GM12874 (cell line): ENCODE data around the gene ATE1.

Source experiments
- TF ChIP-seq, protein P1 (sequence below): IDR thresholded peaks from 2 replicates; pipeline ENCODE4 v1.5.1; 2011; ENCODE audit warnings: low read depth, mild to moderate bottlenecking, control low read depth, low read length, moderate library complexity; ENCODE audit not compliant: insufficient read depth

ATE1 gene

DNA sequence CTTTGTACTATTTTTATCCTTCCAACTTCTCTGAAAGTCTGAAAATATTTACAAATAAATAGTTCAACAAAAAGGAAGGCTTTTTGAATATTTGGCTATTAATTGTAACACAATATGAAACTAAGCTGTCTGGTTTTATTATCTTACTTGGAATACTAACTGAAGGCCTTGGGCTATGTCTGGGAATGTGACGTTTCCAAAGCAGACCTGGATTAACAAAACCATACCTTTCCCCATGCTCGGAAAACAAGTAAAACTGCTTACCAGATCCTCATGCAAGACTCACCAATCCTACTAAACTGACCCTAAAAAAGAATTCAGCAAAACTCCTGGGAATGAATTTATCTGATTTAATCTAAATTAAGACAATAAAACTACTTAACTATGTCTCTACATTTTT, 116.4 kb downstream of the ATE1 start:
- TF ChIP-seq, protein P1, sequence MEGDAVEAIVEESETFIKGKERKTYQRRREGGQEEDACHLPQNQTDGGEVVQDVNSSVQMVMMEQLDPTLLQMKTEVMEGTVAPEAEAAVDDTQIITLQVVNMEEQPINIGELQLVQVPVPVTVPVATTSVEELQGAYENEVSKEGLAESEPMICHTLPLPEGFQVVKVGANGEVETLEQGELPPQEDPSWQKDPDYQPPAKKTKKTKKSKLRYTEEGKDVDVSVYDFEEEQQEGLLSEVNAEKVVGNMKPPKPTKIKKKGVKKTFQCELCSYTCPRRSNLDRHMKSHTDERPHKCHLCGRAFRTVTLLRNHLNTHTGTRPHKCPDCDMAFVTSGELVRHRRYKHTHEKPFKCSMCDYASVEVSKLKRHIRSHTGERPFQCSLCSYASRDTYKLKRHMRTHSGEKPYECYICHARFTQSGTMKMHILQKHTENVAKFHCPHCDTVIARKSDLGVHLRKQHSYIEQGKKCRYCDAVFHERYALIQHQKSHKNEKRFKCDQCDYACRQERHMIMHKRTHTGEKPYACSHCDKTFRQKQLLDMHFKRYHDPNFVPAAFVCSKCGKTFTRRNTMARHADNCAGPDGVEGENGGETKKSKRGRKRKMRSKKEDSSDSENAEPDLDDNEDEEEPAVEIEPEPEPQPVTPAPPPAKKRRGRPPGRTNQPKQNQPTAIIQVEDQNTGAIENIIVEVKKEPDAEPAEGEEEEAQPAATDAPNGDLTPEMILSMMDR, result no peak

DNA sequence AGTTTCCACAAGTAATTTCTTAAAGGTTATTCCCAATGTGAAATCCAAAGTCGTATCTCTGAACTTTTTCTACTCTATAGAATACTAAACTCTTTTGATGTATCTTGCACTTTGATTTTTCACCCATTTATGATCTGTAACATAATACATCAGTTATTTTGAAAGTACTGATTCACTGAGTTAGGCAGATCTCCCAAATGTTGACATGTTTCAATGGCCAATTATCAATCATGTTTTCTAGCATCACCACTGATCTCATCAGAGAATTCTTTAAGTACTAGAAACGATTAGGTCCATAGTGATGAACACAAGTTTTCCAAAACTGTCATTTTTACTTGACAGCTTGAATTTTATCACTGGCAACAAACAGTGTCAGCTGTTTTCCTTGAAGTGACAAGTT, 119.0 kb downstream of the ATE1 start:
- TF ChIP-seq, protein P1, result no peak

DNA sequence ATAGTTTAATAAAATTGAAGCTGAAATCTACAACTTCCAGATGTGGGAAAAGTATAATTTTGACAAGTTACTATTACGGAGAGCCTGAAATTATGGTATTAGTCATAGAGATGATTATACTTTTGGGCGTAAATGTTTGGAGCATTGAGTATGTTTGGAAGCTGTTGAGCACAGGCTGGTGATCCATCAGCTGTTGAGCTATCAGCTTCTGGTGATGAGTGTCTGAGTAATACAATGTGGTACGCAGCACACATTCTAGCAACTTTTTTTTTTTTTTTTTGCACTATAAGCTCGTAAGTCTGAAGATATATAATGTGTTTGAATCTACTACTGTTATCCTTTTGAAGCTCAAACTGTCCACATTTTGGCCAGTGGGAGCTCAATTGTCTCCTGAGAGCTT, 123.4 kb downstream of the ATE1 start:
- TF ChIP-seq, protein P1, result no peak

DNA sequence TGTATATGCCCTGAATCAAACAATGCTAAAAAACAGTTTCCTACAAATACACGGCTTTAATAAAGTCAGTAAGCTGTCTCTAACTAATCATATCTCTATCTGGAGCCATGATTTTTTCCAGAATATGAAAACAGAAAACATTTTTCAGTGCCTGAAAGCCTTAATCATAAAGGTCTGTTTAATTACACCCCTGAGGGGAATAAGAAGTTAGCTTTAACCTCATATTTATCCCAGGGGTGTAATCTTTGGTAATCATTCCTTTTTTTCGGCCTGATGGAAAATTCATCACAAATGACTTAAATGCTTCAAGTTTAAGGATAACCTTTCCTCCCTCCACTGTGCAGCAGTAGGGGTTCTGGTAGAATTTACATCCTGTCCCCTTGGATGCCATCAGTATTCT, 124.2 kb downstream of the ATE1 start:
- TF ChIP-seq, protein P1, result no peak

DNA sequence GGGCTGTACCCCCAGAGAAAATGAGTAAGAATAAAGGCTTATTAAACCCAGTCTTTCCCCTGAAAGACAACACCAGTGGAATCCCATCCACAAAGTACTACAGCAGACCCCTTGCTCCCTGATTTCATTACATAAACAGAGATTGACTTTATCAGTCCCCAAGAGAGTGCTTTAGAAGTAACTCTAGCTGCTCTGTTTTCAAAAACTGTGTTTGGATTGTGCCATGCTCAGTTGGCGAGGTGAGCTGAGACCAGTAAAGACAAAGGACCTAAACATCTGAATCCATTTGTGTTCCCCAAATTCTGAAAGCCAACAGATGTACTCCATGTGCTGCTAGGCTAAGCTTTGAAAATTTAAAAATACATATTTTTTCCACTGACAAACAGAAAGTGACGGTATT, 127.0 kb downstream of the ATE1 start:
- TF ChIP-seq, protein P1, result no peak

DNA sequence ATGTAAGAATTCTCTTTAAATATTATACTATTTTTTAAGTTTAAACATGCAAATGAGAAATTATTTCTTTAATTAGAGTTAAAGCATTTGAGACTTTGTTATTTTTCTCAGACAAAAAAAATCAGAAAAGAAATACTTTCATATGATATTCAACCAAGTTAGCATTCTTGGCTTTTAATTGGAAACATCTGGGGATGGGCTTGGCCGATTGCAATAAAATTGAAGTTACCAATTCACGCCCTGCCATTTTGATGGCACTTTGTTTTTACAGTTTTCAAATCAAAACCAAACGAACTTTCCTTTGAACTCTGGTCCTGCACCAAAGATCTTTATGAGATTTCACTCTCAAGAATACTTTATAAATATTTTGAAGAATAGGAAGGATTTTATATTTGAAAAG, 127.7 kb downstream of the ATE1 start:
- TF ChIP-seq, protein P1, result no peak

DNA sequence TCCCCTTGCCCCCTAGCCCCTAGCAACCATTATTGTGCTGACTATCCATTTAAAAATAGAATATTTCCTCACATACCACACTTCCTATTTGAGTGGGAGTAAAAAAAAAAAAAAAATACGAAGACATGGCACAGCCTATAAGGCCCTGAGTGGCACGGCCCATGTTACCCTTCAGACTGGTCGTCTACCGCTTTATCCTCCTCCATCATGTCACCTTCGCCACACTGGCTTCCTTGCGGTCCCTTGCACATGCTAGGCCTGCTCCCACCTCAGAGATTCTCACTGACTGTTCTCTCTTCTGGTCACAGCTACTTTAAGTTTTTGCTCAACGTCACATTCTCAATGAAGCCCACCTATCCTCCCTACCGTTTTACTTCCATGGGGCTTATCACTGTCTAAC, 130.3 kb downstream of the ATE1 start:
- TF ChIP-seq, protein P1, result no peak

DNA sequence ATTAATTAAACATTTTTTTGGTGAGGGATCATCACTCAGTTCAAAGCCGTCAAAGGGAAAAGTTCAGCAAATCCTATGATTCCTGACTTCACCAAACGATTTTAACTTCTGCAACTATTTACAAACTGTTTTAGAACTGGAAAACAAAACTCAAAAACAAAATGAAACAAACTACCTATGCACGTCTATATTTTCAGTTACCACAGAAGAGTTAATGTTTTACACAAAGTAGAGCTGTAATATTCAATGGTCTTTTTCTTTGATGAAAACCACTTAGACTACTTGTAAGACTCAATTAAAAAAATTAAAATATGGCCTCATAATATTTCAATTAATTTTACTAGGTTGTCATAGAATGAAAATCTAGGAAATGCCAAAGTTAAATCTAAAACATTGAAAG, 131.5 kb downstream of the ATE1 start:
- TF ChIP-seq, protein P1, result no peak
